Mesothelial cell of epicardium (in vitro differentiated cells): ENCODE measurements around the gene HHIPL1. TPM values are rescaled to one million over a fixed set of nuclear protein-coding genes. Genes with fewer than 3 reads are reported as not detected.
A peak's percentile ranks its signal among the peaks of the same experiment; 100 is the strongest.

ENCODE experiments used
- DNase-seq, 2 experiments: peaks; one replicate each; pipeline ENCODE4 v3.0.0; 2021; ENCODE audit warnings: low spot score in 2 of 2; ENCODE audit not compliant: unreplicated experiment in 2 of 2
- H3K27ac Mint-ChIP-seq: 2 replicates; pipeline ENCODE4 v1.8.0; 2021; ENCODE audit warnings: mixed read lengths
- H3K27me3 Mint-ChIP-seq: 2 replicates; pipeline ENCODE4 v1.8.0; 2021; ENCODE audit warnings: low read depth, mixed read lengths
- H3K36me3 Mint-ChIP-seq: 2 replicates; pipeline ENCODE4 v1.8.0; 2021; ENCODE audit warnings: mixed read lengths
- H3K4me1 Mint-ChIP-seq: 2 replicates; pipeline ENCODE4 v1.8.0; 2021; ENCODE audit warnings: mixed read lengths
- H3K4me3 Mint-ChIP-seq: 2 replicates; pipeline ENCODE4 v1.8.0; 2021; ENCODE audit warnings: mild to moderate bottlenecking, moderate library complexity, mixed read lengths
- H3K9me3 Mint-ChIP-seq: 2 replicates; pipeline ENCODE4 v1.8.0; 2021; ENCODE audit warnings: mixed read lengths
- total RNA-seq: library from RNA; stranded (reverse); gene quantifications from 3 replicates; pipeline ENCODE4 v1.2.1, GENCODE V29; 2021
- TF ChIP-seq, protein P1 (sequence below): fragments of 200-600 bp; sonication (generic); IDR thresholded peaks from one replicate; pipeline ENCODE4 v1.5.0; 2021; ENCODE audit warnings: antibody characterized with exemption; ENCODE audit not compliant: unreplicated experiment

Gene HHIPL1
- total RNA-seq, 1 donor from 2014 or later: 4.4 TPM

DNA sequence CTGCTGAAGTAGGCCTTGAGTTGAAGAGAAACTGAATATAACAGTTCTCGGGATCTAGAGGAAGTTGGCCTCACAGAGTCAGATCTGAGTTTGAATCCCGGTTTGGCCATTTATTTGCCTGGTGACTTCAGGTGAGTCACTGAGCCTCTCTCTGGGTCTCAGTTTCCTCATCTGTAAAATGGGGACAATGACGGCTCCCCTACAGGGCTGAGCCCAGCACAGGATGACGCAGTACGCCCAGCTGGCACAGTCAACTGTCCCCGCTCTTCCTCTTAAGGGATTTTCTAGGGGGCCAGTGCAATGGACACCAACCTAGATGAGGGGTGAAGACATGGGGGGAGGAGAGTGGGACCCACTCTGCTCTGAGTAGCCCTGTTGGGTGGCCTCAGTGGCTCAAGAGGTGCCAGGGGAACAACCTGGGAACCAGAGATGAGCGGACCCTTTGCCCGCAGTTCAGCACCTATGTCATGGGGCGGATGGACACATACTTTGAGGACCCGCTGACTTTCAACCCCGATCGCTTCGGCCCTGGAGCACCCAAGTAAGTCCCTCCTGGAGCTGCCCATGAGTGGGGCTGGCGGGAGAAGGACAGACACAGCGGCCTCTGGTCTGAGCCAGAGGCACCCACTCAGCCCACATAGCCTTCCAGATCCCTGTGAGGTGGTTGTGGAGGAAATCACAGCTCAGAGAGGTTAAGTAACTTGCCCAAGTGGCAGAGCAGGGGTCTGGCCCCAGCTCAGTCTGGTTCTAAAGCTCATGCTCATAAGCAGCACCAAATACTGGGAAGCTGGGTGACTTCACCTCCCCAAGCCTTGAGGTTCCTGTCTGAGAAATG, 80.2 kb downstream of the HHIPL1 start:
- Mint-ChIP-seq H3K9me3 (no peaks in the 10 kb centered on the region), H3K4me1 (peaks cover 2% of the 10 kb centered on the region)

DNA sequence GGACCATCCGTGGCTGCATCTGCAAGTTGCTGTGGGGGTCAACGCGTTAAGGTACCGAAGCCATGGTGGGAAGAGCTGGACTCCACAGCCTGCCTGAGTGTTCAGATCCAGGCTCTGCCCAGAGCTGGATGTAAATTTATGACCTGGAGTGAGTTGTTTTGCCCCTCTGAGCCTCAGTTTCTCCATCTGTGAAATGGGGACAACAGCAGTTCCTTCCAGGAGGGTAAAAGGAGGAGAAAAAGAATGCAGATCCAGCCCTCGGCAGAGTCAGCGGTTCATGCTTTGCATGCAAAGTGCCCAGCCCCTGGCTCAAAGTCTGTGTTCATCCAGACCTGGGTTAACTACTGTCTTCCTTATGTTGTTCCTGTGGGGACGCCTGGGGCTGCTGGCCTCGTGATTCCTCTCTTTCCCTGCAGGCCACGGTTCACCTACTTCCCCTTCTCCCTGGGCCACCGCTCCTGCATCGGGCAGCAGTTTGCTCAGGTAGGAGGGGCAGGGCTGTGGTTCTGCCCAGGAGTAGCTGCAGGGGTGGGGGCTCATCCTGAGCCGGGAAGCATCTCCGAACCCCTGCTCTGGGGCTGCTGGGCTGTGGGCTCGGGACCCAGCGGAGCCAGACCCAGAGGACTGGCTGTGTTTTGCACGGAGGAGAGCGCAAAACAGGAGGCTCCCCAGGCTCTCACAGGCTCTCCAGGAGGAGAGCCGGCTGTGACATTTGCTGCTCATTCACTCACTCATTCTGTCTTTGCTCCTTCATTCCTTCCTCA, 81.0 kb downstream of the HHIPL1 start:
- H3K36me3 Mint-ChIP-seq: no peaks in the 10 kb centered on the region
- H3K4me1 Mint-ChIP-seq: peaks cover 4% of the 10 kb centered on the region

More for the DNA sequence above, 80.2 kb downstream of the HHIPL1 start:
- H3K4me3 Mint-ChIP-seq: no peak overlapping the region
- no peaks in the 10 kb centered on the region for H3K36me3 Mint-ChIP-seq
- no peak overlapping the region for H3K27ac Mint-ChIP-seq
- peaks cover 15% of the 10 kb centered on the region for H3K27me3 Mint-ChIP-seq
- TF ChIP-seq, protein P1, sequence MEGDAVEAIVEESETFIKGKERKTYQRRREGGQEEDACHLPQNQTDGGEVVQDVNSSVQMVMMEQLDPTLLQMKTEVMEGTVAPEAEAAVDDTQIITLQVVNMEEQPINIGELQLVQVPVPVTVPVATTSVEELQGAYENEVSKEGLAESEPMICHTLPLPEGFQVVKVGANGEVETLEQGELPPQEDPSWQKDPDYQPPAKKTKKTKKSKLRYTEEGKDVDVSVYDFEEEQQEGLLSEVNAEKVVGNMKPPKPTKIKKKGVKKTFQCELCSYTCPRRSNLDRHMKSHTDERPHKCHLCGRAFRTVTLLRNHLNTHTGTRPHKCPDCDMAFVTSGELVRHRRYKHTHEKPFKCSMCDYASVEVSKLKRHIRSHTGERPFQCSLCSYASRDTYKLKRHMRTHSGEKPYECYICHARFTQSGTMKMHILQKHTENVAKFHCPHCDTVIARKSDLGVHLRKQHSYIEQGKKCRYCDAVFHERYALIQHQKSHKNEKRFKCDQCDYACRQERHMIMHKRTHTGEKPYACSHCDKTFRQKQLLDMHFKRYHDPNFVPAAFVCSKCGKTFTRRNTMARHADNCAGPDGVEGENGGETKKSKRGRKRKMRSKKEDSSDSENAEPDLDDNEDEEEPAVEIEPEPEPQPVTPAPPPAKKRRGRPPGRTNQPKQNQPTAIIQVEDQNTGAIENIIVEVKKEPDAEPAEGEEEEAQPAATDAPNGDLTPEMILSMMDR: no peak
- peak in 1 of 2 experiments; percentile 34 for DNase-seq

DNA sequence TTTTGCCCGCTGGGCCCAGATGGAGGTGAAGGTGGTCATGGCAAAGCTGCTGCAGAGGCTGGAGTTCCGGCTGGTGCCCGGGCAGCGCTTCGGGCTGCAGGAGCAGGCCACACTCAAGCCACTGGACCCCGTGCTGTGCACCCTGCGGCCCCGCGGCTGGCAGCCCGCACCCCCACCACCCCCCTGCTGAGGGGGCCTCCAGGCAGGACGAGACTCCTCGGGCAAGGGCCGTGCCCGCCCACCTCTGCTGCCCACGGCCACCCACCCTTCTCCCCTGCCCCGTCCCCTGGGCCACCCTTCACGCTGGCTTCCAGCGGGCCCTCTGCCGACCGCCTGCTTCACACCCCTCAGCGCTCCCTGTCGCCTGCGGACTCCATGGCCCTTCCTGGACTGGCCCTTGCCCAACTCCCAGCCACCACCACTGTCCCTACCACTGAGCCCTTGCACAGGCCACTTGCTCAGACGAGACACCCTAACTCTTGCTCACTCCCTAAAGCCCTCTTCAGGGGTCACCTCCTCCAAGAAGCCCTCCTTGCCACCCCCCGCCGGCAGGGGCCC, 81.7 kb downstream of the HHIPL1 start:
- Mint-ChIP-seq H3K36me3 (no peaks in the 10 kb centered on the region), H3K9me3 (no peaks in the 10 kb centered on the region), H3K4me1 (peaks cover 4% of the 10 kb centered on the region), H3K4me3 (no peak overlapping the region), H3K27me3 (peaks cover 15% of the 10 kb centered on the region), H3K27ac (no peak overlapping the region)
- TF ChIP-seq, protein P1: no peak
- peak in 1 of 2 experiments; percentile 27 for DNase-seq

More for the DNA sequence above, 81.0 kb downstream of the HHIPL1 start:
- TF ChIP-seq, protein P1: no peak
- H3K4me3 Mint-ChIP-seq: no peak overlapping the region
- peaks cover 15% of the 10 kb centered on the region for H3K27me3 Mint-ChIP-seq
- H3K27ac Mint-ChIP-seq: no peak overlapping the region
- no peaks in the 10 kb centered on the region for H3K9me3 Mint-ChIP-seq
- peak in 1 of 2 experiments; percentile 36 for DNase-seq

DNA sequence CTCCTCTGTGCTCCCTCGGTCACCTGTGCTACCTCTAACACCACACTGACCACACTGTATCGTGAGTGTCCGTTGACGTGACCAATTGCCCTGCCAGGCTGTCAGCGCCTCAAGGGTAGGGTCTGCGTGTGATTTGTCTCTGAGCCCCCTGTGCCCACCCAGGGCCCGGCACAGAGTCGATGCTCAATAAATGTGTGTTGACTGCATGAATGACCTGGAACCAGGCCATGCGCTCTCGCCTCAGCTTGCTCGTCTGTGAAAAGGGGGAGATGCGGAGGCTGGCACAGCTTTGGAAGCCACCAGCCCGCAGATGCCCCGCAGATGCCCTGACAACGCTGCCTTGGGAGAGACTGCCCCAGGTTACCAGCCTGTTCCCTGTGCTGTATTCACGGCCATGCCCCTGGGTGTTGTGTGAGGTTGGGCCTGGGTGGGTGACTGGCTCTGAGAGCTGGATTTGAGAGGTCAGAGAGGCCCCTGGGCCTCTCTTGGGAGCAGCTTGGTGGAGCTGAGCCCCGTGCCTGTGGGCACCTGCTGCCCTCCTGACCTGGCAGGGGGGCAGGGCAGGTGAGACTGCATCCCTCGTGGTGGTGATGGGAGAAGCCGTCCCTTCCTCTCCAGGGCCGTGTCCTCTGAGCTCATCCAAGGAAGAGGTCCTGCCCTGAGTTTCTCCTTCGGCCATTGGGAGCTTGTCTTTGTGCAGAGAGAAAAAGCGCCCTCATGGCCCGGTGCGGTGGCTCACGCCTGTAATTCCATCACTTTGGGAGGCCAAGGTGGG, 82.4 kb downstream of the HHIPL1 start:
- H3K27ac Mint-ChIP-seq: no peak overlapping the region
- H3K9me3 Mint-ChIP-seq: no peaks in the 10 kb centered on the region
- peaks cover 5% of the 10 kb centered on the region for H3K4me1 Mint-ChIP-seq
- H3K4me3 Mint-ChIP-seq: no peak overlapping the region
- TF ChIP-seq, protein P1: no peak
- DNase-seq: peak in 1 of 2 experiments; percentile 37
- H3K27me3 Mint-ChIP-seq: peaks cover 15% of the 10 kb centered on the region
- H3K36me3 Mint-ChIP-seq: no peaks in the 10 kb centered on the region

DNA sequence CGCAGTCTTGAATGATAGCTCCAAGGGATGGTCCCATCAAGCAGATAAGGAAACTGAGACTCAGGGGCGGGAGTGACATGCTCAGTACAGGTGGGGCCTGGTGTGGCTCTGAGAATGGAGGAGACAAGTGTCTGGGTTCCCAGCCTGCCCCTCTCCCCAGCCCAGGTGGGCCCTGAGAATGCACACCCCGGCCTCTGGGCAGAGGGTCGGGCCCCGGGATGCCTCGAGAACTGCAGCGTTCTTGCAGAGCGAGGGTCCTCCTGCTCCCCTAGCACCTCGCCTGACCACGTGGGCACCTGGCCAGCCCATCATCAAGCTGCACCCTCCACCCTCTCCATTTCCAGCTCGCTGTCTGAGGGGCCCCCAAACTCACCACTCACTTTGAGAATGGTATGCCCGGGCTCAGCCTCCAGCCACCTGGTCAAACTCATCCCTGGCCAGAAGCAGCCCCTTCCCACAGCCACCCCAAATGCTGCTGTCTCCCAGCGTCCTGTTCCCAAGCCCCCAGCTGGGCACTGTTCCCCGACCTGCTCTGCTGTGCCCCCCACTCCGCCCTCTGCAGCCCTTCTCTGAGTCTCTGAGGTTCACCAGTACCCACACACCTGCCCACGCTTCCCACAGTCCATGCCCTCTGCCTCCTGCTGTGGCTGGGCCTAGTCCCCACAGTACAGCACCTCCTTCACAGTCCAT, 83.4 kb downstream of the HHIPL1 start:
- no peaks in the 10 kb centered on the region for H3K9me3 Mint-ChIP-seq
- H3K4me3 Mint-ChIP-seq: no peak overlapping the region
- DNase-seq: no peak
- H3K36me3 Mint-ChIP-seq: no peaks in the 10 kb centered on the region
- H3K4me1 Mint-ChIP-seq: peaks cover 6% of the 10 kb centered on the region
- H3K27me3 Mint-ChIP-seq: peaks cover 13% of the 10 kb centered on the region
- no peak overlapping the region for H3K27ac Mint-ChIP-seq
- TF ChIP-seq, protein P1: no peak
